HG03066 (cell line): Measurements from ENCODE around the gene YOD1.

Experiments
- ATAC-seq: cut with Tn5 transposase; IDR thresholded peaks from one replicate; pipeline ENCODE4 v1.9.1; 2021; ENCODE audit warnings: low read depth; ENCODE audit not compliant: unreplicated experiment

The YOD1 gene

DNA sequence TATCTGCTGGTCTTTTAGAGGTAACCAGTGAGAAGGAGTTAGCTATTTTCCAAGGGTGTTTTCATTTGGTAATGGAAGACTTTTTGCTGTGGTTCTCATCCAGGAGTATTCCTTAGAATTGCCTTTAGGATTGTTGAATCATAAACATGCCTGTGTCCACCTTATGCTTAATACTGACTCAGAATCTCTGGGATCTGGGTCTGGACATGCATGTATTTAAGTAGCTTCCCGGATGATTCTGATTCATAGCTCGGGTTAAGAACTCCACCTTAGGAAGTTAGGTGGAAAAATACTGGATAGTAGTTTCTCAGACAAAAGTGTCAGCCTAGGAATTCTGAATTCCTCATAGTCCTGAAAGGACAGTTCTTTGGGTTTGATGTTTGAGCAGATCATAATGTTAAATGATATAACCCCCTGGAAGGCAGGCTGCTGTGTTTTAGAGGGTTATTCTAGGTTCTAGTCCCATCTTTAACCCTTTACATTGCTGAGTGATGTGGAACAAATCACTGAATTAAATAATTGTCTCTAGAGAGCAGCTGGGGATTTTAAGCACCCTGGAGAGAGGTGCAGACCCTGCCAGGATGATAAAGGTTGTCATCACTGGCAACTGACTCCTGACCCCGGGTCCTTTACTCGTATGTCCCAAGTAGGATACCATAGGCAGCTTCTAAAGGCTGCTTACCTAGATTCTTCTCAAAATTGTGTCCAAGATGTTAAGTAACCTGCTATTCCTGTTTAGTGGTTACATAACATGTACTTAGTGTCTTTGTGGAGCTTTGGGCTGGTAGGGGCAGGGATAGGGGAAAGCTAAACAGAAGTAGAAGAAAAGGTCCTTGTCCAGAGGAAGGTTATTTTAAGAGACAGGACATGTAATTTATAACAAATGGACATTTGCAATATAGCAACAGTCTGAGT, 23.2 kb upstream of the YOD1 start:
- no peak for ATAC-seq

DNA sequence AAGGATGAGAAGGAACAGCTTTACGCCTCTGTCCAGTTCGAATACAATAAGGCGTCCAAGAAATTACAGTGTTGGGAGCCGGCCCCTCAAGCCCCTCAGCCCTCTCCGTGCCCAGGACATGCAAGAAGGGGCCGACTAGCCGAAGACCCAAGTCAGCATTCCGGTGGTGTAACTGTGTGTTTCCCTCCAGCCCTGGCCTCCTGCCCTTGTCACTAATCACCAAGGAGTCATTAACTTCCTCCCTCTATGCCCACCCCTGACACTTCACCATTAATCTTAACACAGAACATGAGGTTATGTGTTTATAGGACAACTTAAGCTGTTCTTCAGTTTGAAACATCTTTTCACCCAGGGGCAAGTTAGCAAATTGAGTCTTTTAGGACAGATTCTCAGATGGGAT, 21.2 kb upstream of the YOD1 start:
- no peak for ATAC-seq

DNA sequence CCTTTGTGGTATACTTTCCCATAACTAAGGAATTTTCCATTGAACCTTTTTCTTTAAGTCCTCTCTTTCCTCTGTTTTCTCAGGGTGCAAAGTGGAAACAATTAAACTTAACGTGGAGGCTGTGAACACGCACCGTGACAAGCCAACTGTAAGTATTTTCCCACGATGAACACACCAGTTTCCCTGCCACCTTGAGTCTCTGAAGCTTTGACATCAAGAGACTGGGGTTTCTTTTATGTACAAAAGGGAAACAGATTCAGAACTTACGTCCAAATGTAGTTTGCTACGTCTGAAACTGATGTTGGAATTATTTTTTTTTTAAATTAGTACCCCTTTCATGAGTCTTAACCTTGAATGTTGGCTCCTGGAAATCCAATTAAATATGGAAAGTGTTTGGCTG, 20.4 kb upstream of the YOD1 start:
- no peak for ATAC-seq

DNA sequence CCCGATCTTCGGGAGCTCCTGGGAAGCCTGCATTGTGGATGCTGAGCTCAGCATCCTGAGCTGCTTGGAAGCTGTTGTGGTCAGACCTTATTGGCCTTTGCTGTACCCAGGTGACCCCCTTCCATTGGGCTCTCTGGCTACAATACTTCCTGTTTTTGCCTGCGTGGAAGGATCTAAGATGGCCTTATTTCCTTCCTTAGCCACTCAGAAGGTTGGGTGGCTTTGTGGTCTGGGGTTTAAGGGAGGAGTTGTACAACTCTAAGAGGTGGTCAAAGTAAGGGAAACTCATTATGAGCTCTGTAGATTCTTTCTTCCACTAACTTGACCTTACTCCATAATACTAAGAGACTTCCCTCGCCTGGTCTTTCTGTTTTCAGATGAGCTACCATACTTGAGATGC, 19.8 kb upstream of the YOD1 start:
- no peak for ATAC-seq

DNA sequence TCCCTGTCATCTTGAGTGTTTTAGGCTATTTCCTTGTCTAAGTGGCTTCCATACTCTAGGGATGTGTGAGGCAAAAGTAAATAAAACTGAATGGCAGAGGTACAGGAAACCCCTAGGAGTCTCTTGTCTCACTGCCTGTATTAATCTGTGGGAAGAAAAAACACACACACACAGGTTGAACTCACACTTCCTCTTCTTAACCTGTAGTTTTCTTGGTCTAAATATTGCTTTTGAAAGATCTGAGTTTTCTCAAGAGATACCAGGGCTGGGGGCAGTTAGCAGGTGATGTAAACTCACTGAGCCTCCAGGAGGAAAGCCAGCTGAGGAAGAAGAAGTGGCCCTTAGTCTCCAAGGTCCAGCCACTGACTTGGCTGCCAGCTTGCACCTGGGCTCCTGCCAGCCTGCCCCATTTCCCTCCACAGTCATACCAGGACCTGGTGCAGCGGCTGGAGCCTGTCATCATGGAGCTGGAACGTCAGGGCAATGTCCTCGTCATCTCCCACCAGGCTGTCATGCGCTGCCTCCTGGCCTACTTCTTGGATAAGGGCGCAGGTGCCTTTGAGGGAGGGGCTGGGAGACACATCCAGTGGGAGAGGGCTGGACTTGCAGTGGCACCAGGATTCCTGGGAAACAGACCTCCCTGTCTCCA, 19.0 kb upstream of the YOD1 start:
- peak; percentile 62 for ATAC-seq

DNA sequence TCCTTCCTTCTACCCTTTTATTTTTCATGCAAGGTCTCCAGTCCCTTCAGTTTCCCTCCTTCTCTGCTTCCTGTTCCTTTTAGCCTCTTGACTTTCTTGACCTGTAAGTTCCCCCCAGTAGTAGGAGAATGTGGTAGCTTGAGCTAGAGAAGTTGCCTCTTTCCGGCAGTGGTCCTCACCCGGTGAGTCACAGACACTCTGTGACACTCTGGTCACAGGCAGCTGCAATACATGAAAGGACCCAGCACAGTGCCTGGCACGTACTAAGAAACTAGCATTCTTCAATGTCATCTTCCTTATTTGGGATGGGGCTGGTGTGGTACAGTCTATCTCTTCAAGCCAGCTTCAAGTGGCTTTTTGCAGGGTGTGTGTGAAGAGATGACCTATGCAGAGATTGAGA, 18.1 kb upstream of the YOD1 start:
- ATAC-seq, result no peak

DNA sequence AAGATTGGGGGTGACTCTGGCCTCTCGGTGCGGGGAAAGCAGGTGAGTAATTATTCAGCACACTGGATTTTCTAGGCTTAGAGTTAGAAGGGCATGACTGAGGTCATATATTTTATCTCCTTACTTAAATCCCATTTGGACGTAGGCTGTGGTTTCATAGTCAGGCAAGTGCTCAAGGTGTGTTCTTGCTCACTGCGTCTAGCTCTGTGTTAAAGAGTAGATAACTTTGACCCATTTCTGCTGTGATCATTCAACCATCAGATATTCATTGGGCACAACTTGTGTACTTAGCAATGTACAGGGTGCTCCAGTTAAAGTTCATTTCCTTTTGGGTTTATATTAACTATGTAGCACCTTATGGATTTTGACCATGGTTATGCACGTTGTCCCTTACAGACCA, 16.7 kb upstream of the YOD1 start:
- no peak for ATAC-seq

DNA sequence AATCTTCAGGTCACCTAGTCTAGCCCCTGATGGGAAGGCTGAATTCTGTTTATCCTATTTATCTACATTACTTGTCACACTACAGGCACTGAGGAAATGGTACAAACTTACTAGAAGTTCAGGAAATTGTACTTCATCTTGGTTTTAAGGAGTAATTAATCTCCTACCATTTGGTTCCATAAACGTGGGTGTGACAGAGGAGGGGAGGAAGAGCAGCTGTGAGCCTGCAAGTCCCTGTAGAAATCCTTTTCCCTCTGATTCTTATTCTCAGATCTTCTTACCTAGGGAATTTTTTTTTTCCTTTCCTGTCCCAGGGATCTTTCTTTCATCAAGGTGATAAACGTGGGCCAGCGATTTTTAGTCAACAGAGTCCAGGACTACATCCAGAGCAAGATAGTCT, 16.2 kb upstream of the YOD1 start:
- ATAC-seq, result no peak

DNA sequence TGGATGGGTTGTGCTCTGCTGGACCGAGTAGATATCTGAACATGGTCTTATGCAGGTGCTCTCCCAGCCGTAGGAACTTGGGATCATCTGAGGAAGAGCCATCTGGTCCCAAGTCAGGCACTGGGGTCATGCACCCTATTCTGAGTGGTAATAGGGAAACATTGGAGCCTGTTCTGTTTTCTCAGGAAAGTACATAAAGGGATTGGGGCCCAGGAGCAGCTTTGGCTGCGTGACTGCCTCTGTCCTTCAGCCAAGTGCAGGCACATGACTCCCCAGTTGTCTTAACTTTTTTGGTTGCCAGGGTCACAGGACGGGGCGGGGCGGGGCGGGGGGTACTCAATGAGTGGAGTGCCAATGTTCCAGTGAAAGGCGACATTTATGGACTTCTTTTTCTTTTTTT, 13.6 kb upstream of the YOD1 start:
- ATAC-seq, result no peak

DNA sequence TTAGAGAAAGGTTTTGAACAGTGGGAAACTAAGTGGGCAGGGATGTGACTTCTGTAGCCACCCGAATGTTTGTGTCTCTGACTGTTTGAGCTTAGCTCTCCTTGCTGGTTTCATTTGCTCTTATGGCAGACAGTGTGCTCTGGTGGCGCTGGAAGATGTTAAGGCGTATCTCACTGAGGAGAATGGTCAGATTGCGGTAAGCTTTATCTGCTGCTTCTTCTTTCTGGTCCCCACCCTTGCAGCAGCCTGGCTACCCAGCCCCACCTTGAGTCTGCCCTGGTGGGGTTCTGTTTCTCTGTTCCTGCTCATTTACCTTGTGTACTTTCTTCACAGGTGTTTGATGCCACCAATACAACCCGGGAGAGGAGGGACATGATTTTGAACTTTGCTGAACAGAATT, 12.0 kb upstream of the YOD1 start:
- ATAC-seq, result no peak

DNA sequence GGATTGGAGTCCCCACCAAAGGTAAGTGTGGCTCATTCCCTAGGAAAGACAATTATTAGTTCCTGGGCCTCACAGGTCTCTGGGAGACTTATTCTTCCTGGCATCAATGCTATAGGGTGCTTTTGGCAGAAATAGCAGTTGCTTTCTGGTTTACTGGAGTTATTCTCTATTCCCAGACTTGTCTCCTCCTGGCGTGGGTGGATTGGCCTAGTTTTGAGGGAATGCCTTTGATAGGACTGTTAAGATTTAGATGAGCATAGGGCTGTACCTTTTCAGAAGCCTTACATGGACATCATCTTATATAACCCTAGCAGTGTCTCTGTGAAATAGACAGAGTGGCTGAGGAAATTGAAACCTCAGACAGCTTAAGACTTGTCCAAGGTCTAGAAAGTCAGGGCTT, 11.1 kb upstream of the YOD1 start:
- no peak for ATAC-seq

DNA sequence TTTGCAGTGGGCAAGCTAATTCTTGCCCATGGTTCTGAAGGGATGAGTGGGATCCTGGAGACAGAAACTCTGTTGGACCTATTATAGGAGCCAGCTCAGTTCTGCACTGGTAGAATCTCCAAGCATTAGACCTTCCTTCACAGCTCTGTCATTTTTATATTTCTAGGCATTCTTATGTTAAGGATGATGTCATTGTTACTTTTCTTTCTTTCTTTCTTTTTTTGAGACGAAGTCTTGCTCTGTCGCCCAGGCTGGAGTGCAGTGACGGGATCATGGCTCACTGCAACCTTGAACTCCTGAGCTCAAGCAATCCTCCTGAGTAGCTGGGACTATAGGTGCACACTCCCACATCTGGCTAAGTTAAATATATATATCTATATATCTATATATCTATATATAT, 9.6 kb upstream of the YOD1 start:
- ATAC-seq, result no peak

DNA sequence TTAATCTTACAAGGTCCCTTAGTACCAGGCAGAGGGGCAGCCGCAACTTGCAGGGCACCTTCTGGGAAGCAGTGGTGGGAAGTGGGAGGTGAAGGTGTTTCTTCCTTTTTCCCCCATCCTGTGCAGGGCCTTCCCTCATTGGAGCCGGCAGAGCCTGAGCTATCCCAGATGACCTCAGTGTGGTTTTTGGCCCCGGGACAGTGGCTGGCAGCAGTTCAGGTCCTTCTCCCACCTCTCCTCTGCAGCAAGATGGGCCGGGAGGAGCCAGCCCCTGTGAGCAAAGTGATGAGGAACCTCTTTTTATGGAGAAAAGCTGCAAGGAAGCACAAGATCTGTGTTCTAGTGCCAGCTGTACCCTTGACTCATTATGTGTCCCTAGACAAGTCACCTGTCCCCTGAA, 8.9 kb upstream of the YOD1 start:
- ATAC-seq, result no peak

DNA sequence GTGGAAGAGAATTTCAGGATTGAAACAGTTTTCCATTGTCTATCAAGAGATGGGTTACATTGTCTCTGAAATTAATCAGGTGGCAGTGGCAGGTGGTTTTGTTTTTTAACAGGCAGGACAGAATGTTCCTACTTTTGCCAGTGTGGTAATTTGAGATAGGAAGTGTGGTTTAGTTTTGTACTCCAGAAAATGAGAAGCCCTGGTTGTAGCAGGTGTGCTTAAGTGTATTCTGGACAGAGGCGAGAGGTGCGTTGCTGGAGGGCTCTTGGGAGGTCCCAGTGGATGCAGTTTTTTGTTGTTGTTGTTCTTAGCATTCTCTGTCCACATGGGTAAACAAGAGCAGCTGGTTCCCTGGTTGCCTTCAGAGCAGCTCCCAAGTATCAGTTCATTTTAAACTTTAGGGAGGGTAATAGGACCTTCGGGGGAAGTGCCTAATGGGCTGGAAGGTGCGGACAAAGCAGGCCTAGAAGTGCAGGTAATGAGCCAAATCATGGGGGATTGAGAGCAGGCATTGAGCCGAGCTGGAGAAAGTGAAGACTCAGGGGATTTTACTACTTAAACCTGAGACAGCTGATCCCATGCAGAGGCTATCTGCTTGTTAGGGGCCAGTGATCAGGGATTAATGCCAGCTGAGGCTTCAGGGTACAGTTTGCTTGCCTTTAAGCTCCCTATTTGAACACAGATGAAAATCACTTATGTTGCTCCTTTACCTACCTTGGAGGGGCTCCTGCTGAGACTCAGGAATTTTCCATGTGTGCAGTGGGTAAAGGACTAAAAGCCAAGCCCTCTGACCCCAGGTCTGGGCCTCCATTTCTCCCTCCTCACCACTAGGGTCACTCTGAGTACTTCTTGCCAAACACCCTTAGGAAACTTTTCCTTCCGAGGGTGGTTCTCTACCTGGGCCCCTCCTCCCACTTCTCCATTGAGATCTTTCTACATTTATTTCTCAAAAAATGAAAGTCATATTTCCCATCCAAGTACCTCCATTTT, 8.2 kb upstream of the YOD1 start:
- ATAC-seq, result no peak

DNA sequence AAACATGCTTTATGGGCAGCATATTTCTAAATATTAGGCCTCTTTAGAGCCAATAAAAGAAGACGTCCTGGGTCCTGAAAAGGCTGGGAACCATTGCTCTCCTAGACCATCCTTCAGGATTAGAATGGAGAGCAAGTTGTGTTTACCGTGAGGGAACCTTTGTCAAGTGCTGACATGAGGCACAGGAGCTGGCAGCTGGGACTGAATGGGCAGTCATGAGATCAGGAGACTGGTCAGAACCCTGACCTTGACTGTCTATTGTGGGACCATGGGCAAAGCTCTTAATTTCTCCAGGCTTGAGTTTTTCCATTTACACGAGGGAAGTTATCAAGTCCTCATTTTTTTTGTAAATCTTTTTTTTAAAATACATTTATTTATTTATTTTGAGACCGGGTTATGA, 7.2 kb upstream of the YOD1 start:
- no peak for ATAC-seq

DNA sequence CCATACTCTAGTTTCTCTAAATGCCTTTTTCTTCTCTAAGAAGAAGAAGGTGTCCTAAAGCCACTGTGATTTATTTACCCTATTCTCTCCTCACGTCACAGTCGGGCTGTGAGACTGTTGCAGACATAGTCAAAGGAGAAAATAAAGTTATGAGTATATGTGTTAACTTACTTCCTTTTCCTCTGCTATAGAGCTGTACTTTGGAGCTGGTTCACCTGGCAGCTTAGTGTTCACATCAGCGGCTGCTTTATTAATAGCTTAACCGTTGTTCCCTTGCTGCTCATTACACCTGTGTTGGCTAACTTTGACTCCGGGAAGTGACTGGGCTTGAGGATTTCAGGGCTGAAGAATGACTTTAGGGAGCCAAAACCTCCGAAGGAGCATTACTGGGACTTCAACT, 5.7 kb upstream of the YOD1 start:
- no peak for ATAC-seq

DNA sequence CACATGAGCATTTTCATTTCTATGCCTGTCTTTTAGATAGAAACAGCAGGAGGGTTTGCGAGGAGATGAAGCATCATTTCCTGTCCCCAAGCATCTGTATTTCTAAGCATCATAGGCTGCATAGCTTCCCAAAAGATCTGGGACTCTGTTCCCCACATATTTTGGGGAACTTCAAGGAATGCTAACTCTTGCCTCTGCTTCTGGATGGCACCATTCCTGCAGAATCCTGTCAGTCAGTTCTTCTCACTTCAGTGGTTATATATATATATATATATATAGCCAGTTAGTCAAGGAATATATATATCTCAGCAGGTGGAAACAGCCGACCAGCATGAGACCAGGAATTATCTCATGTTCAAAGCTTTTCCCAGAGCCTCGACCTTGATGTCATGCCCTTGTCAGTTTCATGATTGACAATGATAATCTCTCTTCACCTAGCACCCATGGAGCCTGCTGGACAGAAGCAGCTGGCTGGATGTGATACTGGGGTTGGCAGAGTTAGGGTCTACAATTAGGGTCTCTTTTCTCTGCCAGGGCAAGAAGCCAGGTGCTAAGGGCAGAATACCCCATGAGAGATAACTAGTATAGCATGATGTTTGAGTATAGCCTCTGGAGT, 4.5 kb upstream of the YOD1 start:
- ATAC-seq, result no peak

DNA sequence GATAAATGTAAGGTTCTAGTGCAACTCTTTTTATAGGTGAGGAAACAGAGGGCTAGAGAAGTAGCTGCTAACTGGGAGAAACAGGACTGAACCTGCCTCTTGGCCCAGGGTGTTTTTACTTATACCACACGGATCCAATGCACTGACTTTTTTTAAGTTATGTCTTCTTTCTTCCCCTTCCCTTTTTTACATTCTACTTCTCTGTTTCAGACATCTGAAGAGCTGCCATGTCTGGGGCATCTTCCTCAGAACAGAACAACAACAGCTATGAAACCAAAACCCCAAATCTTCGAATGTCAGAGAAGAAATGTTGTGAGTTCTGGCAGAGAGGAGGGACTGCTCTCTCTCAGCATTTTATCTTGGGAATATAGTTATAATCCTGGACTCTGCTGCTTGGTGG, 3.5 kb upstream of the YOD1 start:
- no peak for ATAC-seq

DNA sequence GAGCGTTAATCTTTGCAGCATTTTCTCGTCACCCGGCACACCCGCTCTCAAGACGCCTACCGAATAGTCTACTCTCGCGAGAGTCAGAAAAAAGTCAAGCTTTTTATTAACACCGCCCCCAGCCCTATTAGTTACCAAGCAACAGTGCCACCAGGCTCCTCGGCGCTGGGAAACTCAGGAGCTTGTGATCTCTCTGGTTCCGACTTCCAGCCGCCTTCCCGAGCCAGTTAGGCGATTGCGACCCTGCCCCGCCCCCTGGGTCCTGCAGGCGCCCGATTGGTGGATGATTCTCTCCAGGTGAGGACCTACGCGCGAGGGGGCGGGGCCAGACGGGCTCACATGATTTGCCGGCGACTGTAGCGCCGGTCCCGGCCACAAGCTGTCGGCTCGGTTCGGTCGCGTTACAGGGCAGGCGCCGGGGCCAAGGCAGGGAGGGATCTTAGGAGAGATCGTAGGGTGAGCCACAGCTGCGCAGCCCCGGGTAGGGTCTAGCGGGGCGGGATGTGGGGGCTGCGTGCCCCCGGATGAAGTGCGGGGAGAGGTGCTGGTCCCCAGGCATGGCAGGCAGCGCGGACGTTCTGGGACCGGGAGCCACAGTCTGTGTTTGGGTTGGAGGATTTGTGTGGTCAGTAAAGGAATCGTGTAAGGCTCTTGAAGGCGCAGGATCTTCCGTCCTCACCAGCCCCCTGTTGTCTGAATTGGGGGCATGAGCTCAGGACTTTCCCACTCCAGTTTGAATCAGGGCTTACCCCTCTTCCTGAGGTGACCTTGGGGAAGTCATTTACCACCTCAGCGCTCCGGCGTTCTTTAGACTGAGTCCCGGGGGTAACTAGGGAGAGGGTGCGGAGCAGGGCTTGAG, 2.1 kb upstream of the YOD1 start, which contains the start of gene PFKFB2:
Gene PFKFB2, plus strand, starts transcription at position 365 of the 859 bp plus-strand sequence. CDS start 1,443 bp downstream, outside the sequence.
- peak; percentile 69 for ATAC-seq
